Tibial nerve (tissue), 4 donors: ENCODE data around the gene WFDC6. TPM values are rescaled to one million over a fixed set of nuclear protein-coding genes. Genes with fewer than 3 reads are reported as not detected.

Source experiments
- DNase-seq, 2 donors: peaks; one replicate each; pipeline ENCODE4 v3.0.0-alpha.2; 2019; ENCODE audit warnings: low spot score in 2 of 2
- H3K27ac ChIP-seq, 4 donors: fragments of 200-600 bp; sonication (generic) in 3 of 4; one replicate each; pipeline ENCODE4 v1.5.1; 2017 to 2019; ENCODE audit warnings: mild to moderate bottlenecking in 1 of 4
- H3K27me3 ChIP-seq, 2 donors: fragments of 200-600 bp; sonication (generic) in 1 of 2; one replicate each; pipeline versions ENCODE4 v1.5.1 to v1.6.0; 2017 to 2019
- H3K36me3 ChIP-seq, 3 donors: fragments of 200-600 bp; sonication (generic); one replicate each; pipeline ENCODE4 v1.5.1; 2018 to 2019
- H3K4me1 ChIP-seq, 4 donors: fragments of 200-600 bp; sonication (generic) in 3 of 4; one replicate each; pipeline ENCODE4 v1.5.1; 2017 to 2019
- H3K4me3 ChIP-seq, 4 donors: fragments of 200-600 bp; sonication (generic) in 3 of 4; one replicate each; pipeline ENCODE4 v1.5.1; 2017 to 2019; ENCODE audit warnings: mild to moderate bottlenecking in 1 of 4, moderate library complexity in 1 of 4
- H3K9me3 ChIP-seq, 4 donors: fragments of 200-600 bp; sonication (generic) in 3 of 4; one replicate each; pipeline ENCODE4 v1.5.1; 2017 to 2019
- EP300 ChIP-seq, 2 donors: sonication (generic); formaldehyde crosslinking; IDR thresholded peaks; one replicate each; pipeline ENCODE4 v1.6.1; 2017; ENCODE audit warnings: antibody characterized with exemption in 2 of 2, mild to moderate bottlenecking in 1 of 2
- POLR2A ChIP-seq, 2 donors: fragments of 450-650 bp; IDR thresholded peaks; one replicate each; pipeline ENCODE4 v1.6.1; 2017; ENCODE audit warnings: antibody characterized with exemption in 2 of 2, mild to moderate bottlenecking in 2 of 2, moderate library complexity in 2 of 2
- WGBS, 2 donors: methylation state at CpG; one replicate each; pipeline ENCODE4 v1.1.5; 2018; 5-methylcytosine and 5-hydroxymethylcytosine counted together
- total RNA-seq, 4 donors: library from RNA; depleted of rRNA; stranded (reverse); fragments of >200 nt; gene quantifications; one replicate each; pipeline ENCODE4 v1.1.0, GENCODE V29; 2016
- TF ChIP-seq, protein P1 (sequence below), 5 experiments: fragments of 200-600 bp in 3 of 5; fragments of 450-650 bp in 2 of 5; sonication (generic) in 3 of 5; IDR thresholded peaks; one replicate each; pipeline ENCODE4 v1.5.1; 2016 to 2019; ENCODE audit warnings: antibody characterized with exemption in 5 of 5, mild to moderate bottlenecking in 3 of 5, moderate library complexity in 2 of 5

The WFDC6 gene
- total RNA-seq, 4 donors from 2014 or later: not detected

DNA sequence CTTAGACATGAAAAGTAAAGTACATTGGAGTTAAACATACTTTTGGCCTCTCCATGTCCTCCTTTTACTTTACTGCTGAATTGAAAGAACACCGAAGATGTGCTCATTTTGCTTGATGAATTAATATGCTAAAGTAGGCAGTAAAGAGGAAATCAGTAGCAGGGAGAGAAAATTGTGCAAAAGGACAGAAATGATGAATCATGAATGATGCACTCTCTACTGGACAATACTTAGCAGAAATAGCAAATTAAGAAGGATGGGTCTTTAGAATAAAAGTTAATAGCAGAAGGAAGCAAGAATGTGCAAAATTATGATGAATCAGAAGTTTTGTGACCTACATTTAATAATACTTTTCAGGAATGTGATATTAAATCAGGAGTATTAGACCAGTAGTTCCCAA lies 15.5 kb downstream of the WFDC6 start:
- no peak overlapping the region for H3K27ac ChIP-seq
- H3K27me3 ChIP-seq: no peaks in the 10 kb centered on the region
- no peaks in the 10 kb centered on the region for H3K9me3 ChIP-seq
- no peak for DNase-seq
- no peak overlapping the region for H3K4me3 ChIP-seq
- no peaks in the 10 kb centered on the region for H3K36me3 ChIP-seq
- TF ChIP-seq POLR2A (IDR thresholded peaks at IDR 0.05): no peak
- TF ChIP-seq EP300 (IDR thresholded peaks at IDR 0.05): no peak
- TF ChIP-seq, protein P1, sequence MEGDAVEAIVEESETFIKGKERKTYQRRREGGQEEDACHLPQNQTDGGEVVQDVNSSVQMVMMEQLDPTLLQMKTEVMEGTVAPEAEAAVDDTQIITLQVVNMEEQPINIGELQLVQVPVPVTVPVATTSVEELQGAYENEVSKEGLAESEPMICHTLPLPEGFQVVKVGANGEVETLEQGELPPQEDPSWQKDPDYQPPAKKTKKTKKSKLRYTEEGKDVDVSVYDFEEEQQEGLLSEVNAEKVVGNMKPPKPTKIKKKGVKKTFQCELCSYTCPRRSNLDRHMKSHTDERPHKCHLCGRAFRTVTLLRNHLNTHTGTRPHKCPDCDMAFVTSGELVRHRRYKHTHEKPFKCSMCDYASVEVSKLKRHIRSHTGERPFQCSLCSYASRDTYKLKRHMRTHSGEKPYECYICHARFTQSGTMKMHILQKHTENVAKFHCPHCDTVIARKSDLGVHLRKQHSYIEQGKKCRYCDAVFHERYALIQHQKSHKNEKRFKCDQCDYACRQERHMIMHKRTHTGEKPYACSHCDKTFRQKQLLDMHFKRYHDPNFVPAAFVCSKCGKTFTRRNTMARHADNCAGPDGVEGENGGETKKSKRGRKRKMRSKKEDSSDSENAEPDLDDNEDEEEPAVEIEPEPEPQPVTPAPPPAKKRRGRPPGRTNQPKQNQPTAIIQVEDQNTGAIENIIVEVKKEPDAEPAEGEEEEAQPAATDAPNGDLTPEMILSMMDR (IDR thresholded peaks at IDR 0.05): no peak
- no peaks in the 10 kb centered on the region for H3K4me1 ChIP-seq
- WGBS, 2 donors: 66 to 86% methylated on average over 1 of the region's 1 CpG

DNA sequence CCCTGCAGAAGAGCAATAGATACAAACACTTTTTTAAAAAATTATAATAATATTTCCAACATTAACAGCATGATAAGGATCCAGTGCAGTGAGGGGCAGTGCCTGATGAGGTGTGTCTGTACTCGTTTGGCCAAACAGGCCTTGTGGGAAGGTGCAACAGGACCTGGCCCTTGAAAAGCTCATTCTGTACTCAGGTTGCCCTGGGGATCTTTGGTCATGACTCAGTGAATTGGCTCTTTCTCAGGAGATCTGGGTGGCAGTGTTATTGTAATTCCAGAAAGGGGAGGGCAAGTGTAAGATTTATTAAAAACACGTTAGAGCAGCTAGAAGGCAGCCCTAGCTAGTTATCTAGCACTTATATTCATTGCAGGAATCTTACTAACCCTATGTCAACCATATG lies 21.0 kb downstream of the WFDC6 start:
- WGBS, 2 donors: 42 to 57% methylated on average over 2 of the region's 2 CpGs
- TF ChIP-seq POLR2A (IDR thresholded peaks at IDR 0.05) (no peak), EP300 (IDR thresholded peaks at IDR 0.05) (no peak)
- TF ChIP-seq, protein P1 (IDR thresholded peaks at IDR 0.05): no peak
- DNase-seq: no peak
- Histone ChIP-seq H3K27me3 (no peaks in the 10 kb centered on the region), H3K4me3 (no peak overlapping the region), H3K36me3 (no peaks in the 10 kb centered on the region), H3K9me3 (no peaks in the 10 kb centered on the region), H3K4me1 (no peaks in the 10 kb centered on the region), H3K27ac (no peak overlapping the region)

DNA sequence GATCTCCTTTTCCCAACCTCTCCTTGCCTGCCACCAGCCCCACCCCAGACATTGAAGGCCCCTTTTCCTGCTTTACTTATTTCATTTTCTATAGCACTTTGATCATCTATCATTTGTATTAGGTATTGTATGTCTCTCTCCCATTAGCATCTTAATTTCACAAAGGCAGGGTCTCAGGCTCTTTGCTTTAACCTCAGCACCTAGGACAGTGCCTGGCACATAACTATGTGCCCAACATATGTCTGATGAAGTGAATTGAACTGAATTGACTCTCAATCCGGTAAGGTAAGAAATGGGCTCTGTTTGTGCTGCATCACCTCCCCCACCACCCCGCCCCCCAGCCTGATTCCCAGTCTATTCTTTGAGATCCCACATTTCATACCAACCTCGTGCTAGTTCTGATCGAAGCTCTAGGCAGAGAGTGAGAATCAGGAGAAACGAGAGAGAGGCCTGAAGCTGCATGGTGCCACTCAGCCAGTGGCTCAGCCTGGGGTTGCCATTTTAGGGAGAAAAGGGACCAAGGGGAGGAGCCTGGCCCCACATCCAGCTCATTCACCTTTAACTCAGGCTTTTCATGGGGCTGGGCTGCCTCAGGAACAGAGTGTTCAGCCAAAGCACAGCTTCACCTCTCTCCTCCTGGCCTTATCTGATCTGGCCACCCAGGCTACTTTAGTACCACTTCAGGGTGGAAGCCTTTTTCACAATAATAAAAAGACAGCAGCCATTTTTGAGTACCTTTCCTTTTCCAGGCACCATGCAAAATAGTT lies 24.0 kb downstream of the WFDC6 start, which contains the start of gene SPINT3:
Gene SPINT3 (minus strand): TSS at position 476 of the 767 bp plus-strand sequence. CDS start 14 bp downstream, at position 462.
- 65 to 82% methylated on average over 5 of the region's 5 CpGs for WGBS, 2 donors

DNA sequence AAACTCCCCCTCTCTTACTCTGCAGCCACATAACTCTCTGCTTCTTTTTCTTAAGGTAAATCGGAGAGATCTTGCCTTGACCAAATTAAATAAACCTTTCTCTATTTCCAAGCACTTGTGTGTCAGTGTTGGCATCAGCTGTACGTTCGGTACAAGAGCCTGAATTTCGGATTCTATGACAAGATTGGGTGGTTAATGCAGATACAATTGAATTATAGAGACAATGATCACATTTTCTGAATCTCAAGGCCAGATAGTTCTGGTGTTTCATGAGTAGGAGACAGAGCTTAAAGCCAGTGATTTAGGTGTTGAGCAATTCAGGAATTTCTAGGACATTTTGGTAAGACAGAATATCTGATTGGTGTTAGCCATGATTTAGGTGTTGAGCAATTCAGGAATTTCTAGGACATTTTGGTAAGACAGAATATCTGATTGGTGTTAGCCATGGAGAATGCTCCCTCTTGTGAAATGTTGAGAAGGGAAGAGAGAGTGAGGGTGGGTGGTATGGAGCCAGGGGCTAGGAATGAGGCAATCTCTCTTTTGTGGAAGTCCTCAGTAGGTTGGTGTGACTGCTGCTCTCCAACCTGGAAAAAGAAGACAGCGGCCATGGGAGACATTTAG lies 28.9 kb downstream of the WFDC6 start:
- 85 to 86% methylated on average over 5 of the region's 5 CpGs for WGBS, 2 donors
- H3K27ac ChIP-seq: no peak overlapping the region
- H3K27me3 ChIP-seq: no peaks in the 10 kb centered on the region
- TF ChIP-seq POLR2A (IDR thresholded peaks at IDR 0.05) (no peak), EP300 (IDR thresholded peaks at IDR 0.05) (no peak)
- TF ChIP-seq, protein P1 (IDR thresholded peaks at IDR 0.05): no peak
- DNase-seq: no peak
- H3K9me3 ChIP-seq: no peaks in the 10 kb centered on the region
- no peak overlapping the region for H3K4me3 ChIP-seq
- H3K36me3 ChIP-seq: no peaks in the 10 kb centered on the region
- H3K4me1 ChIP-seq: no peaks in the 10 kb centered on the region

More for the DNA sequence above, 24.0 kb downstream of the WFDC6 start, which contains the start of gene SPINT3:
- Histone ChIP-seq H3K4me3 (no peak within 1 kb of the TSS), H3K27ac (no peak within 1 kb of the TSS), H3K4me1 (no peaks in the 10 kb centered on the region), H3K36me3 (no peaks in the 10 kb centered on the region), H3K9me3 (no peaks in the 10 kb centered on the region), H3K27me3 (no peaks in the 10 kb centered on the region)
- TF ChIP-seq EP300 (IDR thresholded peaks at IDR 0.05): no peak
- TF ChIP-seq, protein P1 (IDR thresholded peaks at IDR 0.05): no peak
- no peak for DNase-seq

DNA sequence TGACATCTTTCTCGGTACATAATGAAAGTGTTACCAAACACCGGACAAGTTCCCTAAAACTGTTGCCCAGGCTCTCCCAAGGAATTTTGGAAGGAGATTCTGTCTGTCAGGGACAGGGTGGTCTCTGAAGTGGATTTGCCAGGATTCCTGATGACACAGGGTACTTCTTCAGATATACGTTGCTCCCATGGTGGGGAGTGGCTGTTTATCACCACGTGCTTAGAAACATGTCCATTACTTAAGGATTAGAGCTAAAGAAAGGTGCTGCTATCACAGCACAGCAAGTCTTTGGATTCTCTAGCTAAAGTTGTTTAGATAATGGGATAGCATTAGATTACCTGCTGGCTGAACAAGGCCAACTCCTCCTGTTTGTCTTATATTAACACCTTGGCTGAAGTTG lies 30.2 kb downstream of the WFDC6 start:
- Histone ChIP-seq H3K27me3 (peaks cover 0 to 3% of the 10 kb centered on the region in 2 donors), H3K27ac (no peak overlapping the region), H3K9me3 (no peaks in the 10 kb centered on the region), H3K36me3 (no peaks in the 10 kb centered on the region), H3K4me3 (no peak overlapping the region), H3K4me1 (no peaks in the 10 kb centered on the region)
- no peak for TF ChIP-seq EP300 (IDR thresholded peaks at IDR 0.05)
- TF ChIP-seq, protein P1 (IDR thresholded peaks at IDR 0.05): no peak
- no peak for TF ChIP-seq POLR2A (IDR thresholded peaks at IDR 0.05)
- no peak for DNase-seq
- WGBS, 2 donors: 69 to 80% methylated on average over 4 of the region's 4 CpGs
